GM19397 (cell line): Measurements from ENCODE around the gene RANBP3.
"Not testable (repeated sequence)": the region's sequence is repeated elsewhere in the genome, so short reads cannot be mapped to it uniquely, and the experiment has no call there.

ENCODE experiments used
- ATAC-seq: cut with Tn5 transposase; IDR thresholded peaks from one replicate; pipeline ENCODE4 v1.9.1; 2021; ENCODE audit warnings: mild to moderate bottlenecking, moderate library complexity; ENCODE audit not compliant: unreplicated experiment

The RANBP3 gene

GRCh38 chr19:5977785-5978605 is at the start of gene RANBP3:
RANBP3 (minus strand) TSS chr19:5978140; CDS start chr19:5978082, 58 bp downstream.
- ATAC-seq, result peak; percentile 90

- no peak for ATAC-seq
Measured at GRCh38 chr19:6026390-6027227, 48.7 kb upstream of the RANBP3 start.

- not testable (repeated sequence) for ATAC-seq
Measured at GRCh38 chr19:6024756-6025155, 46.8 kb upstream of the RANBP3 start.

GRCh38 chr19:6023936-6024335 is 46.0 kb upstream of the RANBP3 start:
- no peak for ATAC-seq

- no peak for ATAC-seq
Measured at GRCh38 chr19:6023085-6023682, 45.2 kb upstream of the RANBP3 start.

- ATAC-seq, result no peak
Measured at GRCh38 chr19:6022570-6023064, 44.7 kb upstream of the RANBP3 start.

- no peak for ATAC-seq
Measured at GRCh38 chr19:6021878-6022569, 44.1 kb upstream of the RANBP3 start.

GRCh38 chr19:6020972-6021805 is 43.2 kb upstream of the RANBP3 start:
- no peak for ATAC-seq

GRCh38 chr19:6020166-6020882 is 42.4 kb upstream of the RANBP3 start:
- no peak for ATAC-seq

GRCh38 chr19:6018786-6019185 is 40.8 kb upstream of the RANBP3 start:
- no peak for ATAC-seq

GRCh38 chr19:6017576-6017975 is 39.6 kb upstream of the RANBP3 start:
- ATAC-seq, result no peak

- ATAC-seq, result no peak
Measured at GRCh38 chr19:6015841-6016545, 38.1 kb upstream of the RANBP3 start.

- ATAC-seq, result no peak
Measured at GRCh38 chr19:6014551-6015135, 36.7 kb upstream of the RANBP3 start.

GRCh38 chr19:6012426-6013170 is 34.7 kb upstream of the RANBP3 start:
- no peak for ATAC-seq

- ATAC-seq, result no peak
Measured at GRCh38 chr19:6011794-6012193, 33.9 kb upstream of the RANBP3 start.

GRCh38 chr19:6011206-6011605 is 33.3 kb upstream of the RANBP3 start:
- no peak for ATAC-seq

GRCh38 chr19:6010107-6010506 is 32.2 kb upstream of the RANBP3 start:
- no peak for ATAC-seq

GRCh38 chr19:6007866-6008265 is 29.9 kb upstream of the RANBP3 start:
- ATAC-seq, result no peak
